Glomerular endothelial cell (primary cell): Measurements from ENCODE around the gene PPP2R2D. TPM values are rescaled to one million over a fixed set of nuclear protein-coding genes. Genes with fewer than 3 reads are reported as not detected.
"Not testable (repeated sequence)": the region's sequence is repeated elsewhere in the genome, so short reads cannot be mapped to it uniquely, and the experiment has no call there.

ENCODE experiments used
- DNase-seq: peaks from one replicate; pipeline ENCODE4 v3.0.0-alpha.2; 2011; ENCODE audit warnings: low read depth, low spot score; ENCODE audit errors: extremely low read depth
- total RNA-seq: library from RNA; depleted of rRNA; stranded (reverse); fragments of >200 nt; gene quantifications from 2 replicates; pipeline ENCODE4 v1.2.3, GENCODE V29; 2015

Gene PPP2R2D
- total RNA-seq, 1 donor from 2014 or later: 25.9 TPM

DNA sequence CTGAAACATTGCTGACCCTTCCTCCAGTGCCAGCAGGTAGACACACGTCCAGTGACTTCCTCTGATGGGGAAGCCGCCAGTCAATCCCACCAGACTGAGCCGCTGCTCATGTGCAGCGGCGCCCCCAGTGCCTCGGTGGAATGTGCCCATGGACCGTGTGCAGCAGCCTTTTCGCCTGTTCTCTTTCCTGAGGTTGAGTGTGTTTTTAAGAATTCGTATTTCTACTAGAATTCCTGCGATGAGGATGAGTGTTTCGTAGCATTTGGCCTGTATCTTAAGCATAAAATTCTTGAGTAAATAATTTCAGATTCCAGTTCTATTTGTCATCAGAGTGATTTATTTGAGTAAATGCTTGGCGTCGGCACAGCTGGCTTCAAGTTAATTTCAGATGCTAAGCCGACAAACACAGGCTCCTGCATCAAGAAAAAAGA, 45.5 kb downstream of the PPP2R2D start:
- peak; percentile 68 for DNase-seq

DNA sequence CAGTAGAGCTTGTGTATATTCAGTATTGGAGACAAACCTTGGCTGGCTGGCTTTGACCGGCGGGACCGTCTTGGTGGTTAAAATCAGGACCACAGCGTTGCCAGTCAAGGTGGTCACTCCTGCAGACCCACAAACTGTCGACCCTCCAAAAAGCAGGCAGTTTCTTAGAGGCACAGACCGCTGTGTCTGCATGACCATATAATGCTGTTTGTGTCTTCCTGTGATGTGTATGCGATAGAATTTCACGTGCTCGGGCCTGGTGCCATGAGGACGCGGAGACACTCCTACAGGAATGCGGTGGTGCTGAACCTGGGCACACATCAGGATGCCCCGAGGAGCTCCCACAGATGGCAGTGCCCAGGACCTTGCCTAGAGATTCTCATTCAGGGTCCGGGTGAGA, 46.1 kb downstream of the PPP2R2D start:
- DNase-seq: no peak

DNA sequence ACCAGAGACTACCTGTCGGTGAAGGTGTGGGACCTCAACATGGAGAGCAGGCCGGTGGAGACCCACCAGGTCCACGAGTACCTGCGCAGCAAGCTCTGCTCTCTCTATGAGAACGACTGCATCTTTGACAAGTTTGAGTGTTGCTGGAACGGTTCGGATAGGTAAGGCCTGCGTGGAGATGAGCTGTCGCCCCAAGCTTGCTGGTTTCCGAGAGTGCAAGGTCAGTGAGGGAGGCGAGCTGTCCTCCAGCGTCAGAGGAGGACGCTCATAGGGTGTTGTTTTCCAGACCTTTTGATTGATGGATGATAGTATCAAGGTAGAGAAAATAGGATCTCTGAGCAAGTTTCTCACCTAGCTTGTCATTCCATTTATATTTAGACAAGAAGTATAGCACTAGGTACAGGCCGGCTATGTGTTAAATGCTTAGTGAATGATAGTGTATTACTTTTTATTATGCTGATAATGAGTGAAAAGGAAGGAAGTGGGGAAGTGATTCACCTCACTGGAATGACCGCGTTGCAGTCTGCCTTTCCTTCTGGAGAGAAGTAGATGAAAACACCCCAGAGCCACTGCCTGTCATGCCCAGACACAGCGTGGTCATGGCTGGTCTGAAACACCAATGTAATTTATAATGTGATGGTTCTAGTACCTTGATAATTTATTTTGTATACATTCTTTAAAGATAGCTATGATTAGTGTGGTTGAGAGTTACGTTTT, 47.0 kb downstream of the PPP2R2D start:
- peak; percentile 65 for DNase-seq

DNA sequence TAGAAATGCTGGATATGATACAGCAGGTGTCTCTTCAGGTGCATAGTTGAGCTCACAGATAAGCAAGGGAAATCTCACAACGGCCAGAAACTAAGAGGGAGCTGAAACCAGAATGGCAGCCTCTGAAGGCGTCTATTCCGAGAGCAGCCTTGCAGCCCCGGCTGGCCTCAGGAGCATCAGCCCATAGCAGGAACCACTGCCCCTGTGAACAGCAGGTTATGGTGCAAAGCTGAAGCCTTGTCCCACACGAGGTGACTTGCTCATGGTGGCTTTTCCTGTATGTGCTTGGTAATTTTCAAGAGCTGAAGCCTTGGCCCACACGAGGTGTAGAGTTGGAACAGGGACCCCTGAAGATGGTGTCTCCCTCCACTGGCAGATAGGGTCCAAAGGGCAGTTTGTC, 47.7 kb downstream of the PPP2R2D start:
- no peak for DNase-seq

DNA sequence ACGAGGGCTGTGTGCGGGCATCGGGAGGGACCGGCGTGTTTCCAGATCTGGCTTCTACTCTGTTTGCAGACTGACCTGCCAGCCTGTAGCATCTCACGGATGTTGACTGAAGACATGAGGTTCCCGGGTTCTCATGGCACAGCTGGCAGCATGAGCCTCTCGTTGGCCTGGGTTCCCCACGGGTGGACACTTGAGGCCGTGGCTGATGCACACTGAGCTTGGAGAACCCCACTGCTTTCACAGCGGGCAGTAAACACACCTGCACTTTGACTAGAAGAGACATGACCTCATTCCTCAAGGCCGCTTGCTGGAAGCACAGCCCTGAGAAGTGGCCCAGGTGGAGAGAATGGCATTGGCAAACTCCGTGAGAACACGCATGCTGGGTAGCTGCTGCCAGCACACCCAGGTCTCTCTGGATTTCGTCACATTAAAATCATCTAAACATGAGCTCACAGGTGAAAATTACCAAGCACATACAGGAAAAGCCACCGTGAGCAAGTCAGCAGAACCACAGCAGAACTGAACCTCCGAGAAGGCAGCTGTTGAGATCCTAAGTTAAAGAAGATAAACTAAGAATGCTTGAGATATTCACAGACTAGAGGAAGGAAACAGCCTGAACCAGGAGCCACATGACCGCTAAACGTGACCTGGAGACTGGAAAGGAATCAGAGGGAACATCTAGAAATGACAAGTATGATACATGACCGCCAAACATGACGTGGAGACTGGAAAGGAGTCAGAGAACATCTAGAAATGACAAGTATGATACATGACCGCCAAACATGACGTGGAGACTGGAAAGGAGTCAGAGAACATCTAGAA, 48.4 kb downstream of the PPP2R2D start:
- DNase-seq: no peak

DNA sequence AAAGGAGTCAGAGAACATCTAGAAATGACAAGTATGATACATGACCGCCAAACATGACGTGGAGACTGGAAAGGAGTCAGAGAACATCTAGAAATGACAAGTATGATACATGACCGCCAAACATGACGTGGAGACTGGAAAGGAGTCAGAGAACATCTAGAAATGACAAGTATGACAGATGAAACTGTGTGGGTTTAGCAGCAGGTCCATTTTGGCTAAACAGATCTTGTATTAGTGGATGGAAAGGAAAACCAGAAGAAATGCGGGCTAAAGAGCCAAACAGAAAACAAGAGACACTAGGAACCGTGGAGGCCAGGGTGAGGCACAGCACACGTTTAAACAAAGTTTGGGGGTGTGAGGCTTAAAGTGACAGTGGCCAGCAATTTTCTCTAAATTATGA, 49.1 kb downstream of the PPP2R2D start:
- not testable (repeated sequence) for DNase-seq

DNA sequence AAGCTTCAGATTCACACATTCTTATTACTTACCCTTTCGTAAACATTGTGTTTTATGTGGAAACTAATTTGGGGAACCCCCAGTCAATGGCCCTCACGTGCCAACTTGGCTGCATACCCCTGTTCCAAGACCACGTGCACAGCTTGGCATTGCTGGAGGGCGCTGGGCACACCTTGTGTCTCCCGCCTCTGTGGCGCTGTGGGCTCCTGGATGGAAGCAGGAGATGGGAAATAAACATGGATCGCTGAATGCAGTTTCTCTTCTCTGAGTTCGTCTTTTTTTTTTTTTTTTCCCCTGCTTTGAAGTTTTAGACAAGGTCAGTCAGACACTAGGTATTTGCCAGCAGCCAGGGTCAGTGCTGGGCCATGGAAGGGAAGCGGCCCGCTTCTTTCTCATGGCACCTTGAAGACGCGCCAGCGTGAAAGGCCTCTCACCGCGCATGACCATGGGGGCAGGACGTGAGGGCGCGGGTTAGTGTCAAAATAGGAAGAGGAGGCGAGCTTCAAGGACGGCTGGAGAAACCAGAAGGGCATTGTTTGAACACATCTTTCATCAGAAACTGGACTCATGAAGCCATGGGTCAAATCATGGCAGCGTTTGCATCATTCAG, 53.7 kb downstream of the PPP2R2D start:
- DNase-seq: no peak

DNA sequence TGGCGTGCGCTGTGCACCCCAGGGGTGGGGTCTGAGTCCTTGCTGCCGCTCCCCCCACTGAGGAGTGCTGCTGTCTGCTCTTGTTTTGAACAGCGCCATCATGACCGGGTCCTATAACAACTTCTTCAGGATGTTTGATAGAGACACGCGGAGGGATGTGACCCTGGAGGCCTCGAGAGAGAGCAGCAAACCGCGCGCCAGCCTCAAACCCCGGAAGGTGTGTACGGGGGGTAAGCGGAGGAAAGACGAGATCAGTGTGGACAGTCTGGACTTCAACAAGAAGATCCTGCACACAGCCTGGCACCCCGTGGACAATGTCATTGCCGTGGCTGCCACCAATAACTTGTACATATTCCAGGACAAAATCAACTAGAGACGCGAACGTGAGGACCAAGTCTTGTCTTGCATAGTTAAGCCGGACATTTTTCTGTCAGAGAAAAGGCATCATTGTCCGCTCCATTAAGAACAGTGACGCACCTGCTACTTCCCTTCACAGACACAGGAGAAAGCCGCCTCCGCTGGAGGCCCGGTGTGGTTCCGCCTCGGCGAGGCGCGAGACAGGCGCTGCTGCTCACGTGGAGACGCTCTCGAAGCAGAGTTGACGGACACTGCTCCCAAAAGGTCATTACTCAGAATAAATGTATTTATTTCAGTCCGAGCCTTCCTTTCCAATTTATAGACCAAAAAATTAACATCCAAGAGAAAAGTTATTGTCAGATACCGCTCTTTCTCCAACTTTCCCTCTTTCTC, 55.0 kb downstream of the PPP2R2D start:
- no peak for DNase-seq

DNA sequence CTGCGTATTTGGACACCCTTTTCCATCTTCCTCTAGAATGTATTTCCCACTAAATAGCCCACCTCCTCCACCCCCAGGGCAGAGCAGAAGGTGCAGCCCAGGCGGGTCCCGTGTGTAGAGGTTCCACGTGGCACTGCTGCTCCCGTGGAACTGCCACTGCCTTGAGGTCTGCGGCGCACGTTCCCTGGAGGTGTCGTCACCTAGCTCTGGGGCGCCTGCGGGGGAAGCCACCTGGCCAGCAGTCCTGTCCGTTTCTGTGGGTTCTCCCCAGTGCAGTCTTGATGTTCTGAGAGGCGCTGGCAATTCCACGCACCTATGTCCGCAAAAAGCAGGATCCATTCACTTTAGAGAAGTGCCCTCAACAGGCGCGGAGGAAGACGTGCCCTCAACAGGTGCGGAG, 59.0 kb downstream of the PPP2R2D start:
- DNase-seq: no peak

DNA sequence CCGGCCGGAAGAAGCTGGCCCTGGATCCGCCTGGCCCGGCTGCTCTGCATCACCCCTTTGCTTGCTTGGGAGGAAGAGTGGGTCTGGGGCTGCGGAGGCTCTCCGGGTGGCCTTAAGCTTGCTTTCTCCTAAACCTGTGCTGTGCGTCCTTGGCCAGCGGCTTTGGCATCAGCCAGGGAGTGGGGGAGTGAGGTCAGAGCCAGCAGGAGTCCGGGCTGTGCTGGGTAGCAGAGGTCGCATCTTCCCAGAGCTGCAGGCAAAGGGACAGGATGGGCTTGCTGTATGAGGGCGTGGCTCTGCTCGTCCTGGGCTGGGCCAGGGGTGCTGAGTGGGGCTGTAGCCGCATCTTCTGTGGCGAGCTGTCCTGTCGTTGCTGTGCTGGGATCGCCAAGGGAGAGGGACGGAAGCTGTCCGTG, 59.8 kb downstream of the PPP2R2D start:
- no peak for DNase-seq

DNA sequence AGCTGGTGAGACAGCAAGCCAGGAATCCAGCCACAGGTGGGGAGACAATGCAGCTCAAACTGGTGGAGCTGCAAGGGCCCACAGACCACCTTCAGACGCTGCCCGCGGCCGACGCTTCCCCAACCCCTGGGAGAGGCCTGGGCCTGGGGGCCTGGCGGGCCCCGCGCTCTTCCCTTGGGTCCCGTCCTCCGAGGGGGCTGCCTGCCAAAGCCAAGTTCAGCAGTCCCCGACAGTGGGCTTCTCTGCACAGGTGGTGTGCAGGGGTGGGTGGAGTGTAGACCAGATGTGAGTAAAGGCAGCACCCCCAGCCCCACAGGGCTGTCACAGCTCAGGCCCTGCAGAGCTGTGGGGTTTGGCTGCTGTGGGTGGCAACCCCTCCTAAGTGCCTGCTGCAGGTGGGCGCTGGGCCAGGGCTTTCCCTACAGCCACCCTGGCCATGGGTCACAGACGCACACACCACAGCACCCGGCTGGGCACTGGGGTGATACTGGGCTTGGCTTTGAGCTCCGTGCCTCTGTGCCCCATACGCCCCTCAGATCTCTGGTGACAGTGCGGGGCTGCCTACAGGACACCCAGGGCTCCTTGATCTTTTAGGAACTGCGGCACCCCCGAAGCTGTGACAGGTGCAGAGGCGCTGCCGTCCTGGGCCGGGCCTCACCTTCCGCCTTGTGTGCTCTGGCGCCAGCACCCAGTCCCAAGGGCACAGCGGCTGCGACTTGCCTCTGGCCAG, 60.4 kb downstream of the PPP2R2D start:
- no peak for DNase-seq

DNA sequence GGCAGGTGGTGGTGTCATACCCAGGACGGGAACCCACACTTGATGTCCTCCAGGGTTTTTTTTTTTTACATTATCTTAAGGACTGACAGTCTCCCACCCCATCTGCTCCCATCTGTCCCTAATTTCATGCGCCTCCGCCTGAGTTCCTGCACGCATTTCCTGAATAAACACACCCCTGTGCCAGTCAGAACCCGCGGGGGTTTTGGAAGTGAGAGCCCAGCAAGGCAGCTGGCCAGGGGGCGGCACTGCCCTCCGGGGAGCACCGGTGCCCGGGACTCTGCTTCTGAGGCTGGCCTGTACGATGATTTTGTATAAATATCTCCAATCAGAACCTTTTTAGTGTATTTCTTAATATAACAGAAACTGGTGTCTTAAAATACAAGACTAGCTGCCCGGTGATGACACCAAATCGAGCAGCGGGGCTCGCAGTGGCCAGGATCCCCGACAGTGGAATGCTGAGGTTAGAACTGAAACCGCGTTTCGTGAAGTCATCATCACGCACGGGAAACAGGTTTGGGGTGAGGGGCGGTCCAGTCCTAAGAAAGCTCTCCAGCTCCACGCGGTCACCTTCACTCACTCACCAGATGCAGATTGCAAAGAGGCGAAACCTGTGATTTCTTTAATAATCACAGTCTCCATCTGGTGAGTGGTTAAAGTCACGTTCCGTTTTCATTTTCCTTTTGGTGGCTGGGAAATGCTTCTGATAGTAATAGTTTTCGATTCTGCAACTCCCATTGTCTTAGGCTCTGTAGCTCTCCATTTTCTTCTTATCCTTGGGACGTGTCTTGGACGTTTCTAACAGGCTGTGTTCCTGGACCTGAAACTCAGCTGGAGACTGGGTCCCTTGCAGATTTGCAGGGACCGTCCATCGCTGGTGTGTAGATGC, 61.2 kb downstream of the PPP2R2D start:
- DNase-seq: no peak

DNA sequence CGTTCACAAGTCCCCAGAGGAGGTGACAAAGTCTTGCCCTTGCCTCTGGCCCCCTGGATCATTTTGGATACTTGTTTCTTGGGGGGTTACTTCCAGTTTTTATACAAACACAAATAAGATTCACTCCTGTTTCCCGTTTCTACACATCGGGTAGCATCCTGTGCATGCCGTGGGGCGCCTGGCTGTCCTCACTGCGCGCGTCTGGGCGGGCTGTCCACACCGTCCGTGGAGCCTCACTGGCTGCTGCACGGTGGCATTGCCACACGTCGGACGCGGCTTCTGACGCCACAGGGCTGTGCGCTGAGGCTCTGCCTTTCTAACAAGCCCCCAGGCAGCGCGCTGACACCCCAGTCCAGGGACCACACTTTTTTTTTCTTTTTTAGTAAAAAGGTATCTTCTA, 62.5 kb downstream of the PPP2R2D start:
- DNase-seq: no peak

DNA sequence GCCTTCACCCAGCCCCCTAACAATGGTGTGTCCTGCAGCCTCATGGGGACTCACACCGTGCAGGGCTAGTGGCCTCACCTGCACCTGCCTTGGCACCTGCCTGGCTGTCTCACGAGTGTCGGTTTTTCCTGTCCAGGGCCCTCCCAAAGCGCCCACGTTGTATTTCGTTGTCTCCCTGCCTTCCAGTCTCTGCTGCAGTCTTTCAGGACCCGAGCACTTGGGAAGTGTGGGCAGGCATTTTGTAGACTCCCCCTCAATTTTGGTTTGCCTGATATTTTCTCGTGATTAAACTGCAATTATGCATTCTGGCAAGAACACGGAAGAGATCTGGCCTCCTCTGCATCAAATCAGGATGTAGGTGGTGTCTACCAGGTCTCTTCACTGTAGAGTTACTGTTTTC, 63.0 kb downstream of the PPP2R2D start:
- DNase-seq: no peak

DNA sequence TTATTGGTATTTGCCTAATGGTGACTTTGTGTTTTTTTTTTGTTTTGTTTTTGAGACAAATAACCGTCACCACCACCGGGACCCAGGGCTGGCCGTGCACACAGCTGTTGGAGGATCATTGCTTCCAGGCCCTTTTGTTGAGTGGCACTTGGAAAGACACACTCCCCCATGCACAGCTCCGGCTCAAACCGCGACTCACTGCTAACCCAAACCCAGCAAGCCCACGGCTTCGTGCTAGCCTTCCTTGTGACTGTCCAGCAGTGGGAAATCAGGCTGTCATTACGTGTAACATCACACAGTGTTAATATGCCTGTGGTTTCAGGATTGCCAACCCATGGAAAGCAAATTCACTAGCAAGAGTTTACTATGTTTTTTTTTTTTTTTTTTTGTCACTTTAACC, 63.5 kb downstream of the PPP2R2D start:
- DNase-seq: no peak

DNA sequence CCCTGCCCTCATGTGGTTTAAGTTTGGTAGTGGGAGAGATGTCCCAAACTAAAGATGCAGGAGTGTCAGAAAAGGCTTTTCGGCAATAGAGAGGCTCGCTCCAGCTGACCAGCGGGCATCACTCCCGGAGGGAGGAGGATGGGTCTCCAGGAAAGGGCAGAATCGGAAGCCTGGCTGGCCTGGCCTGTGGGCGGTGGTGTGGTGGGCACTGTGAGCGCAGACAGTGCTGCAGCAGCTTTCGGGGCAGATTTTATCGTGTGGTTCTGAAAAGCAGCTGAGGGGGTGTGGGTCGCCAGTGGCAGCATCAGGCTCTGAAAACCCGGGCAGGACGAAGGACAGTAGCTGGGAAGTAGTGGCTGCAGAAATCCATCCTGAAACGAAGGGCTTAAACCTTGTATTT, 68.1 kb downstream of the PPP2R2D start:
- no peak for DNase-seq

DNA sequence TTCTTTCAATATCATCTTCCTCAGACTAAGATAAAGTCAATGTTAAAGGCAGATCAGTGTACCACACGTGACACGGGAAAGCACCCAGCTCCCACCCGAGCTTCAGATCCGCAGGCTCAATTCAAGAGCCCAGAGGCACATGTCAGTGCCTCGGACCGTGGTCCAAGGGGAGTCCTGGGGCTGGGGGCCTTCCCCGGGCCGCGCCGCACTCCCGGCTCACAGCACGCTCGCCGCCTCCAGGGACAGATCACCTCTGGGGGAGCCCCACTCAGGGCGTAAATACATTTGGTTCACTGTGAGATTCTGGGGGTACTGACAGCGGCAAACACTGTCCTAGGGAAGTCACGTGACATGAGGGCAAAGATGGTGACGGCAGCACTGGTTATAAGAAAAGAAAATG, 70.1 kb downstream of the PPP2R2D start:
- DNase-seq: no peak

DNA sequence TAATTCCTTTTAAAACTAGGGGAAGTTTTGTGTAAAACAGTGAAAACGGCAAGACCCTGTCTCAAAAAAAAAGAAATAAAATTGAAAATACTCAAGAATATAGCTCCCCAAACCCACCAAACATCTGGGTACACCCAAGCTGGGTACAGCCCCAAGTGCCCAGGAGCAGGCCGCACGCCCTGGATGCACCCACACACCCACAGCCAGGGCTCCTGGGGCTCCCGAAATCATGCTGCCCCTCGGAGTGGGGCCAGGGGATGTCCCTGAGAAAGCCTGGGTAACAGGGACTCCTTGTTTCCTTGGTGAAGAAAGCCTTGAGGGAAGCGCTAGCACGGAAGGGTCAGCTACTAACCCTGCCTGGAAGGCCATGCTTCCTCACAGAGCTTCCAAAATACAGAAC, 70.8 kb downstream of the PPP2R2D start:
- DNase-seq: no peak

DNA sequence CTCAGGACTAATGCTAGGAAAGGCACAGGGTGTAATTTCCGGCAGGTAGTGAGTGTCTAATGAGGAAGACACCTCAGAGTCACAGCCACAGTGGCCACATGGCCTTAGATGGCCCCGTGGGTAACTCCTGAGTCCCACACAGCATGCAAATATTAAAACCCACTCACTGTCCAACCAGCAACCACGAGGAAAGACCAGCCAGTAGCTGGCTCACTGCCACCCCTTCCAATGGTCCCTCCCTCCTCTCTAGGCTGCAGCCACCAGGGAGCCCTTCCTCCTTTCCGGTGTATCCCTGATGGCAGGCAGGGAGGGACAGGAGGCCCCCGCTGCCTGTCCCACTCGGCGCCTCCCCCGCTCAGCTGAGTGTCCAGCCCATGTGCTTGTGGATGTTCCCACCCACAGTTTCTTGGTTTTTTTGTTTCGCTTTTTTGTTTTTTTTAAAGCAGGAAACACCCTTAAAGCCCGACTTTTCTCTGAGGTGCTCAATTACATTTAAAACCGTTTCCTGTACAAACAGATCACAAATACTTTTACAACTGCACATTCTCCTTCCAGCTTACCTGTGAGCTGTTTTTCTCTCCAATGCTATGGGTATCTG, 71.8 kb downstream of the PPP2R2D start:
- DNase-seq: no peak
